Measurements from ENCODE around the gene HNRNPU.

The HNRNPU gene

GRCh38 chr1:244834543-244835275, 29.6 kb downstream of the HNRNPU start (continued):
- TF ChIP-seq, protein P1, sequence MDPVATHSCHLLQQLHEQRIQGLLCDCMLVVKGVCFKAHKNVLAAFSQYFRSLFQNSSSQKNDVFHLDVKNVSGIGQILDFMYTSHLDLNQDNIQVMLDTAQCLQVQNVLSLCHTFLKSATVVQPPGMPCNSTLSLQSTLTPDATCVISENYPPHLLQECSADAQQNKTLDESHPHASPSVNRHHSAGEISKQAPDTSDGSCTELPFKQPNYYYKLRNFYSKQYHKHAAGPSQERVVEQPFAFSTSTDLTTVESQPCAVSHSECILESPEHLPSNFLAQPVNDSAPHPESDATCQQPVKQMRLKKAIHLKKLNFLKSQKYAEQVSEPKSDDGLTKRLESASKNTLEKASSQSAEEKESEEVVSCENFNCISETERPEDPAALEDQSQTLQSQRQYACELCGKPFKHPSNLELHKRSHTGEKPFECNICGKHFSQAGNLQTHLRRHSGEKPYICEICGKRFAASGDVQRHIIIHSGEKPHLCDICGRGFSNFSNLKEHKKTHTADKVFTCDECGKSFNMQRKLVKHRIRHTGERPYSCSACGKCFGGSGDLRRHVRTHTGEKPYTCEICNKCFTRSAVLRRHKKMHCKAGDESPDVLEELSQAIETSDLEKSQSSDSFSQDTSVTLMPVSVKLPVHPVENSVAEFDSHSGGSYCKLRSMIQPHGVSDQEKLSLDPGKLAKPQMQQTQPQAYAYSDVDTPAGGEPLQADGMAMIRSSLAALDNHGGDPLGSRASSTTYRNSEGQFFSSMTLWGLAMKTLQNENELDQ (tag by site-specific recombination; IDR thresholded peaks at IDR 0.05; ENCODE audit: low read depth), result no peak
- TF ChIP-seq ZNF114 (tag by site-specific recombination; IDR thresholded peaks at IDR 0.05) (no peak), ZNF404 (tag by site-specific recombination; IDR thresholded peaks at IDR 0.05) (no peak), SALL2 (tag by site-specific recombination; IDR thresholded peaks at IDR 0.05; ENCODE audit: borderline replicate concordance) (no peak), KLF1 (tag by site-specific recombination; IDR thresholded peaks at IDR 0.05) (no peak), ZNF792 (tag by site-specific recombination; IDR thresholded peaks at IDR 0.05) (no peak), PRDM1 (tag by site-specific recombination; IDR thresholded peaks at IDR 0.05) (no peak), MZF1 (tag by site-specific recombination; IDR thresholded peaks at IDR 0.05; ENCODE audit: borderline replicate concordance) (peak; percentile 50), ZNF416 (tag by site-specific recombination; IDR thresholded peaks at IDR 0.05) (no peak), ZNF624 (tag by site-specific recombination; IDR thresholded peaks at IDR 0.05) (no peak; the same call in 1 of the 2 replicates), ZNF354C (tag by site-specific recombination; IDR thresholded peaks at IDR 0.05; ENCODE audit: borderline replicate concordance, low read depth) (no peak), ZNF202 (tag by site-specific recombination; IDR thresholded peaks at IDR 0.05; ENCODE audit: borderline replicate concordance) (no peak), RBAK (tag by site-specific recombination; IDR thresholded peaks at IDR 0.05) (no peak), ZNF266 (tag by site-specific recombination; IDR thresholded peaks at IDR 0.05; ENCODE audit: low read depth) (no peak), SP3 (tag by site-specific recombination; IDR thresholded peaks at IDR 0.05) (no peak), ZNF155 (tag by site-specific recombination; IDR thresholded peaks at IDR 0.05) (no peak), ZNF473 (tag by site-specific recombination; IDR thresholded peaks at IDR 0.05) (no peak), ZFHX2 (tag by site-specific recombination; conservative IDR thresholded peaks at IDR 0.05) (peak; percentile 93), ZNF223 (tag by site-specific recombination; IDR thresholded peaks at IDR 0.05) (no peak), ZFP37 (tag by site-specific recombination; IDR thresholded peaks at IDR 0.05) (peak; percentile 78), KLF17 (tag by site-specific recombination; IDR thresholded peaks at IDR 0.05) (no peak)
- TF ChIP-seq, protein P2, sequence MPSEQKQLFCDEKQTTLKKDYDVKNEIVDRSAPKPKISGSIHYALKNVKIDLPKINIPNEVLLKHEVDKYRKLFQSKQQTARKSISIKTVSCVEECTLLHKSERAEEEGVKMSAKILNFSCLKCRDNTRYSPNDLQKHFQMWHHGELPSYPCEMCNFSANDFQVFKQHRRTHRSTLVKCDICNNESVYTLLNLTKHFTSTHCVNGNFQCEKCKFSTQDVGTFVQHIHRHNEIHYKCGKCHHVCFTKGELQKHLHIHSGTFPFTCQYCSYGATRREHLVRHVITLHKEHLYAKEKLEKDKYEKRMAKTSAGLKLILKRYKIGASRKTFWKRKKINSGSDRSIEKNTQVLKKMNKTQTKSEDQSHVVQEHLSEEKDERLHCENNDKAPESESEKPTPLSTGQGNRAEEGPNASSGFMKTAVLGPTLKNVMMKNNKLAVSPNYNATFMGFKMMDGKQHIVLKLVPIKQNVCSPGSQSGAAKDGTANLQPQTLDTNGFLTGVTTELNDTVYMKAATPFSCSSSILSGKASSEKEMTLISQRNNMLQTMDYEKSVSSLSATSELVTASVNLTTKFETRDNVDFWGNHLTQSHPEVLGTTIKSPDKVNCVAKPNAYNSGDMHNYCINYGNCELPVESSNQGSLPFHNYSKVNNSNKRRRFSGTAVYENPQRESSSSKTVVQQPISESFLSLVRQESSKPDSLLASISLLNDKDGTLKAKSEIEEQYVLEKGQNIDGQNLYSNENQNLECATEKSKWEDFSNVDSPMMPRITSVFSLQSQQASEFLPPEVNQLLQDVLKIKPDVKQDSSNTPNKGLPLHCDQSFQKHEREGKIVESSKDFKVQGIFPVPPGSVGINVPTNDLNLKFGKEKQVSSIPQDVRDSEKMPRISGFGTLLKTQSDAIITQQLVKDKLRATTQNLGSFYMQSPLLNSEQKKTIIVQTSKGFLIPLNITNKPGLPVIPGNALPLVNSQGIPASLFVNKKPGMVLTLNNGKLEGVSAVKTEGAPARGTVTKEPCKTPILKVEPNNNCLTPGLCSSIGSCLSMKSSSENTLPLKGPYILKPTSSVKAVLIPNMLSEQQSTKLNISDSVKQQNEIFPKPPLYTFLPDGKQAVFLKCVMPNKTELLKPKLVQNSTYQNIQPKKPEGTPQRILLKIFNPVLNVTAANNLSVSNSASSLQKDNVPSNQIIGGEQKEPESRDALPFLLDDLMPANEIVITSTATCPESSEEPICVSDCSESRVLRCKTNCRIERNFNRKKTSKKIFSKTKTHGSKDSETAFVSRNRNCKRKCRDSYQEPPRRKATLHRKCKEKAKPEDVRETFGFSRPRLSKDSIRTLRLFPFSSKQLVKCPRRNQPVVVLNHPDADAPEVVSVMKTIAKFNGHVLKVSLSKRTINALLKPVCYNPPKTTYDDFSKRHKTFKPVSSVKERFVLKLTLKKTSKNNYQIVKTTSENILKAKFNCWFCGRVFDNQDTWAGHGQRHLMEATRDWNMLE (tag by site-specific recombination; conservative IDR thresholded peaks at IDR 0.05; ENCODE audit: low read depth), result peak; percentile 6
- TF ChIP-seq, protein P3, sequence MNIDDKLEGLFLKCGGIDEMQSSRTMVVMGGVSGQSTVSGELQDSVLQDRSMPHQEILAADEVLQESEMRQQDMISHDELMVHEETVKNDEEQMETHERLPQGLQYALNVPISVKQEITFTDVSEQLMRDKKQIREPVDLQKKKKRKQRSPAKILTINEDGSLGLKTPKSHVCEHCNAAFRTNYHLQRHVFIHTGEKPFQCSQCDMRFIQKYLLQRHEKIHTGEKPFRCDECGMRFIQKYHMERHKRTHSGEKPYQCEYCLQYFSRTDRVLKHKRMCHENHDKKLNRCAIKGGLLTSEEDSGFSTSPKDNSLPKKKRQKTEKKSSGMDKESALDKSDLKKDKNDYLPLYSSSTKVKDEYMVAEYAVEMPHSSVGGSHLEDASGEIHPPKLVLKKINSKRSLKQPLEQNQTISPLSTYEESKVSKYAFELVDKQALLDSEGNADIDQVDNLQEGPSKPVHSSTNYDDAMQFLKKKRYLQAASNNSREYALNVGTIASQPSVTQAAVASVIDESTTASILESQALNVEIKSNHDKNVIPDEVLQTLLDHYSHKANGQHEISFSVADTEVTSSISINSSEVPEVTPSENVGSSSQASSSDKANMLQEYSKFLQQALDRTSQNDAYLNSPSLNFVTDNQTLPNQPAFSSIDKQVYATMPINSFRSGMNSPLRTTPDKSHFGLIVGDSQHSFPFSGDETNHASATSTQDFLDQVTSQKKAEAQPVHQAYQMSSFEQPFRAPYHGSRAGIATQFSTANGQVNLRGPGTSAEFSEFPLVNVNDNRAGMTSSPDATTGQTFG (tag by site-specific recombination; IDR thresholded peaks at IDR 0.05; ENCODE audit: borderline replicate concordance), result no peak
- TF ChIP-seq, protein P4, sequence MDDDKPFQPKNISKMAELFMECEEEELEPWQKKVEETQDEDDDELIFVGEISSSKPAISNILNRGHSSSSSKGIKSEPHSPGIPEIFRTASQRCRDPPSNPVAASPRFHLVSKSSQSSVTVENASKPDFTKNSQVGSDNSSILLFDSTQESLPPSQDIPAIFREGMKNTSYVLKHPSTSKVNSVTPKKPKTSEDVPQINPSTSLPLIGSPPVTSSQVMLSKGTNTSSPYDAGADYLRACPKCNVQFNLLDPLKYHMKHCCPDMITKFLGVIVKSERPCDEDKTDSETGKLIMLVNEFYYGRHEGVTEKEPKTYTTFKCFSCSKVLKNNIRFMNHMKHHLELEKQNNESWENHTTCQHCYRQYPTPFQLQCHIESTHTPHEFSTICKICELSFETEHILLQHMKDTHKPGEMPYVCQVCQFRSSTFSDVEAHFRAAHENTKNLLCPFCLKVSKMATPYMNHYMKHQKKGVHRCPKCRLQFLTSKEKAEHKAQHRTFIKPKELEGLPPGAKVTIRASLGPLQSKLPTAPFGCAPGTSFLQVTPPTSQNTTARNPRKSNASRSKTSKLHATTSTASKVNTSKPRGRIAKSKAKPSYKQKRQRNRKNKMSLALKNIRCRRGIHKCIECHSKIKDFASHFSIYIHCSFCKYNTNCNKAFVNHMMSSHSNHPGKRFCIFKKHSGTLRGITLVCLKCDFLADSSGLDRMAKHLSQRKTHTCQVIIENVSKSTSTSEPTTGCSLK (tag by site-specific recombination; IDR thresholded peaks at IDR 0.05), result no peak
- TF ChIP-seq, protein P5, sequence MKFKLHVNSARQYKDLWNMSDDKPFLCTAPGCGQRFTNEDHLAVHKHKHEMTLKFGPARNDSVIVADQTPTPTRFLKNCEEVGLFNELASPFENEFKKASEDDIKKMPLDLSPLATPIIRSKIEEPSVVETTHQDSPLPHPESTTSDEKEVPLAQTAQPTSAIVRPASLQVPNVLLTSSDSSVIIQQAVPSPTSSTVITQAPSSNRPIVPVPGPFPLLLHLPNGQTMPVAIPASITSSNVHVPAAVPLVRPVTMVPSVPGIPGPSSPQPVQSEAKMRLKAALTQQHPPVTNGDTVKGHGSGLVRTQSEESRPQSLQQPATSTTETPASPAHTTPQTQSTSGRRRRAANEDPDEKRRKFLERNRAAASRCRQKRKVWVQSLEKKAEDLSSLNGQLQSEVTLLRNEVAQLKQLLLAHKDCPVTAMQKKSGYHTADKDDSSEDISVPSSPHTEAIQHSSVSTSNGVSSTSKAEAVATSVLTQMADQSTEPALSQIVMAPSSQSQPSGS (tag by site-specific recombination; IDR thresholded peaks at IDR 0.05; ENCODE audit: low read depth), result no peak; the same call in 1 of the 2 replicates
